AG08395 (cell line): ENCODE results near the gene KIF3B.
"Not testable (repeated sequence)": the region's sequence is repeated elsewhere in the genome, so short reads cannot be mapped to it uniquely, and the experiment has no call there.

ENCODE experiments used
- DNase-seq: peaks from one replicate; pipeline ENCODE4 v3.0.0; 2012; ENCODE audit warnings: mixed read lengths, low spot score

KIF3B gene

GRCh38 chr20:32296412-32296811, 19.0 kb downstream of the KIF3B start:
- DNase-seq: no peak

- DNase-seq: no peak
Measured at GRCh38 chr20:32296819-32297420, 19.5 kb downstream of the KIF3B start.

GRCh38 chr20:32297439-32297838, 20.0 kb downstream of the KIF3B start:
- no peak for DNase-seq

GRCh38 chr20:32300647-32301046, 23.2 kb downstream of the KIF3B start:
- no peak for DNase-seq

GRCh38 chr20:32301719-32302506, 24.5 kb downstream of the KIF3B start:
- peak; percentile 13 for DNase-seq

- DNase-seq: no peak
Measured at GRCh38 chr20:32302507-32302872, 25.0 kb downstream of the KIF3B start.

- no peak for DNase-seq
Measured at GRCh38 chr20:32304131-32304746, 26.8 kb downstream of the KIF3B start.

- no peak for DNase-seq
Measured at GRCh38 chr20:32312718-32313424, 35.4 kb downstream of the KIF3B start.

- DNase-seq: no peak
Measured at GRCh38 chr20:32314768-32315167, 37.3 kb downstream of the KIF3B start.

GRCh38 chr20:32315399-32315798, 37.9 kb downstream of the KIF3B start:
- no peak for DNase-seq

- no peak for DNase-seq
Measured at GRCh38 chr20:32315891-32316290, 38.4 kb downstream of the KIF3B start.

- peak; percentile 17 for DNase-seq
Measured at GRCh38 chr20:32316667-32317066, 39.2 kb downstream of the KIF3B start.

- no peak for DNase-seq
Measured at GRCh38 chr20:32319100-32319499, 41.6 kb downstream of the KIF3B start.

- no peak for DNase-seq
Measured at GRCh38 chr20:32320305-32320704, 42.9 kb downstream of the KIF3B start.

- DNase-seq: no peak
Measured at GRCh38 chr20:32321390-32321789, 43.9 kb downstream of the KIF3B start.

- DNase-seq: not testable (repeated sequence)
Measured at GRCh38 chr20:32322260-32322659, 44.8 kb downstream of the KIF3B start.

- not testable (repeated sequence) for DNase-seq
Measured at GRCh38 chr20:32323761-32324160, 46.3 kb downstream of the KIF3B start.

GRCh38 chr20:32325706-32326503, 48.5 kb downstream of the KIF3B start:
- DNase-seq: no peak

GRCh38 chr20:32326504-32326845, 49.0 kb downstream of the KIF3B start:
- no peak for DNase-seq

- DNase-seq: no peak
Measured at GRCh38 chr20:32327087-32327681, 49.7 kb downstream of the KIF3B start.

GRCh38 chr20:32329817-32330554, 52.5 kb downstream of the KIF3B start:
- DNase-seq: no peak
